ENCODE measurements around the gene POLR3K. TPM values are rescaled to one million over a fixed set of nuclear protein-coding genes. Genes with fewer than 3 reads are reported as not detected.

The POLR3K gene
- total RNA-seq, 1 donor from 2014 or later = 26.5 TPM

DNA sequence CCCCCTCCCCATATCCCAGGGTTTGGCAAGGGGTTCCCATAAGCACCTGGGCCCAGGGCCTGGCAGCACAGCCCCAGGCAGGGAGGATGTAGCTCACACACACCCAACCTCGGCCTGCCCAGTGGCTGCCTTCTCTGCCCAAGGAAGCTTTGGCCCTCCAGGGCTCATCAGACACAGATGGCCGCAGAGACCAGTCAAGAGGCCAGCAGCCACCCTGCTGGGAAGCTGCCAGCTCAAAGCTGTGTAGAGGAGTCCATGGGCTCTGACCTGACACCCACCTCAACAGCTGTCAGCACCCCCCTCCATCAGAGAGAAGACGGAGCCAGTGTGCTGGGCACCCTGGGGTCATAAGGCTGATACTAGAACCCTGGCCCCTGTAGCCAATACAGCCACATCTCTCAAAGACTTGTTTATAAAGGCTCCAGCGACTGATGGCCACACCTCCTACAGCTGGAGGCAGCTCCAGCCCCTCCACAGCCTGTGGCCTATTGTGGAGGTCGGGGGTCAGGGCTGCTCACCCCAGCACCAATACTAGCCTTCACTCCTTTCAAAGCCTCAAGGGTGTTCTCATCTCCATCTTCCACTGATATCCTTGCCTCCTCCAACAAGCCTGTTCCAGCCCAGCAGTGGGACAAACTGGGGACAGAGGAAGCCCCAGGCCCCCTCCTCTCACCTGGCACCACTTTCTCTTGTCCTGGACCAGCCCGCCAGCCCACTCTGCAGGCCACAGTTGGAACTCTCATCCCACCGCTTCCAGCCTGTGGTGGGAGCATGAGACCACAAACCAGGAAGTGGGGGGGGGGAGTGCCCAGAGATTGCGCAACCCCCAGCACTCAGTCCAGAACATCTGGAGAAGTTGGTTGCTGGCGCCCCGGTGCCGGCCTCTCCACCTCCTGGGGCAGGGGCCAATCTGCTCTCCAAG lies 22.4 kb upstream of the POLR3K start:
- H3K27me3 Mint-ChIP-seq = peaks cover 15% of the 10 kb centered on the region
- no peaks in the 10 kb centered on the region for H3K9me3 Mint-ChIP-seq
- TF ChIP-seq, protein P1, sequence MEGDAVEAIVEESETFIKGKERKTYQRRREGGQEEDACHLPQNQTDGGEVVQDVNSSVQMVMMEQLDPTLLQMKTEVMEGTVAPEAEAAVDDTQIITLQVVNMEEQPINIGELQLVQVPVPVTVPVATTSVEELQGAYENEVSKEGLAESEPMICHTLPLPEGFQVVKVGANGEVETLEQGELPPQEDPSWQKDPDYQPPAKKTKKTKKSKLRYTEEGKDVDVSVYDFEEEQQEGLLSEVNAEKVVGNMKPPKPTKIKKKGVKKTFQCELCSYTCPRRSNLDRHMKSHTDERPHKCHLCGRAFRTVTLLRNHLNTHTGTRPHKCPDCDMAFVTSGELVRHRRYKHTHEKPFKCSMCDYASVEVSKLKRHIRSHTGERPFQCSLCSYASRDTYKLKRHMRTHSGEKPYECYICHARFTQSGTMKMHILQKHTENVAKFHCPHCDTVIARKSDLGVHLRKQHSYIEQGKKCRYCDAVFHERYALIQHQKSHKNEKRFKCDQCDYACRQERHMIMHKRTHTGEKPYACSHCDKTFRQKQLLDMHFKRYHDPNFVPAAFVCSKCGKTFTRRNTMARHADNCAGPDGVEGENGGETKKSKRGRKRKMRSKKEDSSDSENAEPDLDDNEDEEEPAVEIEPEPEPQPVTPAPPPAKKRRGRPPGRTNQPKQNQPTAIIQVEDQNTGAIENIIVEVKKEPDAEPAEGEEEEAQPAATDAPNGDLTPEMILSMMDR (IDR thresholded peaks at IDR 0.05) = no peak
- no peak overlapping the region for H3K27ac Mint-ChIP-seq
- CTCF ChIA-PET = interaction anchor here (1.3 to 3.2 kb wide), 2 partner anchors 10 to 21 kb away, joined by 6 to 19 read pairs; no protein-coding TSS in a partner anchor
- POLR2A ChIA-PET = interaction anchor here (0.6 to 2.6 kb wide), 3 partner anchors 13 to 37 kb away, joined by 3 to 16 read pairs (median 6); no protein-coding TSS in a partner anchor
- no peak overlapping the region for H3K4me3 Mint-ChIP-seq
- peaks cover 36% of the 10 kb centered on the region for H3K4me1 Mint-ChIP-seq
- intact Hi-C loops (cut with micrococcal nuclease) = no loop called here
- DNase-seq (no peak), ATAC-seq (ENCODE audit: low read depth) (no peak)
- H3K36me3 Mint-ChIP-seq (ENCODE audit: low read depth) = peaks cover 13% of the 10 kb centered on the region

DNA sequence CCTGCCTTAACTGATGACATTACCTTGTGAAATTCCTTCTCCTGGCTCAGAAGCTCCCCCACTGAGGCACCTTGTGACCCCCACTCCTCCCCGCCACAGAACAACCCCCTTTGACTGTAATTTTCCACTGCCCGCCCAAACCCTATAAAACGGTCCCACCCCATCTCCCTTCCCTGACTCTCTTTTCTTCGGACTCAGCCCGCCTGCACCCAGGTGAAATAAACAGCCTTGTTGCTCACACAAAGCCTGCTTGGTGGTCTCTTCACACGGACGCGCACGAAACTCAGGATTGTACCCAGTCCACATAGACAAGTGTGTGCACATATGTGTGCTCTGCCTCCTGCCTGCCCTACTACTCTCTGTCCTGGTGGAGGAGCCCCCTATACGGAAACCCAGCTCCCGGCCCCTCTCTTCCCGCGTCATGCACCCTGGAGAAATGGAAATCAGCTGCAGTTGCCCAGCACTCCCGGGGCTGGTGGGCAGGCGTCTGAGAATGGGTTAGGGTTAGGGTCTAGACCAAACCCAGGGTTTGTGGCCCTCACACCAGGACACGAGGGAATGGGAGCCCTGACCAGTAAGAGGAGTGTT lies 21.4 kb upstream of the POLR3K start:
- Mint-ChIP-seq H3K36me3 (ENCODE audit: low read depth) (peaks cover 5% of the 10 kb centered on the region), H3K4me1 (peaks cover 35% of the 10 kb centered on the region), H3K9me3 (no peaks in the 10 kb centered on the region), H3K27me3 (peaks cover 20% of the 10 kb centered on the region), H3K27ac (no peak overlapping the region), H3K4me3 (no peak overlapping the region)
- POLR2A ChIA-PET = interaction anchor here (1.1 kb wide), 2 partner anchors 14 to 22 kb away, joined by 3 read pairs; partner anchors contain the start of gene POLR3K
- TF ChIP-seq, protein P1 (IDR thresholded peaks at IDR 0.05) = no peak
- CTCF ChIA-PET = interaction anchor here (1.3 to 3.2 kb wide), 3 partner anchors 9 to 22 kb away, joined by 6 to 19 read pairs (median 6); no protein-coding TSS in a partner anchor
- intact Hi-C loops (cut with micrococcal nuclease) = no loop called here
- ATAC-seq (ENCODE audit: low read depth) (no peak), DNase-seq (no peak)

DNA sequence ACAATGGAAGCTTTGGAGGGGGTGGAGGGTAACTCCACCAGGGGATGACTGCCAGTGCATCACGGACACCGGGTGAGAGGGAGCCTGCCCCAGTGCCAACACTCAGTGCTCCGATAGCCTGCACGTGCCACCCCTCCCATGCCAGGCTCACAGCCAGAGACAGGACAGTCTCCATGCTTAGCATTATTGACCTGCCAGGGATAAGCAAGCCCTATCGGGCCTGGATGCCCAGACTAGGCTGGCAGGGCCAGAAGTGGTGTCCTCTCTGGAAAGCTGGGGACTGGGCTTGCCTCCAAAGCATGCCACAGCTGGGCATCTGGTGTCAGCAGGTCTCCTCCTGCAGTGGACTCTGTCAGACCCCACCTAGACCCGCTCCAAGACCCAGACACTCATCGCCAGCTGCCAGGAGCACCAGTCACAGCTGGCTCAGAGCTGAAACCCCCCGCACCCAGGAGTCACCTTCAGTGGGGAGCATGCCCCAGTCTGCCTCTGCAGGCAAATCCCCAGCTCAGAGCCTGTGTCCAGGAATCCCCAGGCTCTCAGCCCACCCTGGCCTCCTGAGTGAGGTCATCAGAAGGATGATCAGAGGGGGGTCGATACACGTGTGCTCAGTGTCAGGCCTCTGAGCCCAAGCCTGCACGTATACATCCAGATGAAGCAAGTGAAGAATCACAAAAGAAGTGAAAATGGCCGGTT lies 20.8 kb upstream of the POLR3K start:
- H3K4me3 Mint-ChIP-seq = no peak overlapping the region
- H3K9me3 Mint-ChIP-seq = no peaks in the 10 kb centered on the region
- no peak for ATAC-seq (ENCODE audit: low read depth)
- DNase-seq = no peak
- intact Hi-C loops (cut with micrococcal nuclease) = no loop called here
- ChIA-PET POLR2A (interaction anchor here (1.1 kb wide), 1 partner anchor 21 kb away, joined by 3 read pairs; the partner anchor contains the start of gene POLR3K), CTCF (interaction anchor here (0.8 to 1.4 kb wide), 2 partner anchors 22 to 33 kb away, joined by 3 to 6 read pairs; no protein-coding TSS in a partner anchor)
- H3K36me3 Mint-ChIP-seq (ENCODE audit: low read depth) = peaks cover 1% of the 10 kb centered on the region
- peaks cover 20% of the 10 kb centered on the region for H3K27me3 Mint-ChIP-seq
- TF ChIP-seq, protein P1 (IDR thresholded peaks at IDR 0.05) = no peak
- H3K27ac Mint-ChIP-seq = no peak overlapping the region
- H3K4me1 Mint-ChIP-seq = peaks cover 32% of the 10 kb centered on the region

DNA sequence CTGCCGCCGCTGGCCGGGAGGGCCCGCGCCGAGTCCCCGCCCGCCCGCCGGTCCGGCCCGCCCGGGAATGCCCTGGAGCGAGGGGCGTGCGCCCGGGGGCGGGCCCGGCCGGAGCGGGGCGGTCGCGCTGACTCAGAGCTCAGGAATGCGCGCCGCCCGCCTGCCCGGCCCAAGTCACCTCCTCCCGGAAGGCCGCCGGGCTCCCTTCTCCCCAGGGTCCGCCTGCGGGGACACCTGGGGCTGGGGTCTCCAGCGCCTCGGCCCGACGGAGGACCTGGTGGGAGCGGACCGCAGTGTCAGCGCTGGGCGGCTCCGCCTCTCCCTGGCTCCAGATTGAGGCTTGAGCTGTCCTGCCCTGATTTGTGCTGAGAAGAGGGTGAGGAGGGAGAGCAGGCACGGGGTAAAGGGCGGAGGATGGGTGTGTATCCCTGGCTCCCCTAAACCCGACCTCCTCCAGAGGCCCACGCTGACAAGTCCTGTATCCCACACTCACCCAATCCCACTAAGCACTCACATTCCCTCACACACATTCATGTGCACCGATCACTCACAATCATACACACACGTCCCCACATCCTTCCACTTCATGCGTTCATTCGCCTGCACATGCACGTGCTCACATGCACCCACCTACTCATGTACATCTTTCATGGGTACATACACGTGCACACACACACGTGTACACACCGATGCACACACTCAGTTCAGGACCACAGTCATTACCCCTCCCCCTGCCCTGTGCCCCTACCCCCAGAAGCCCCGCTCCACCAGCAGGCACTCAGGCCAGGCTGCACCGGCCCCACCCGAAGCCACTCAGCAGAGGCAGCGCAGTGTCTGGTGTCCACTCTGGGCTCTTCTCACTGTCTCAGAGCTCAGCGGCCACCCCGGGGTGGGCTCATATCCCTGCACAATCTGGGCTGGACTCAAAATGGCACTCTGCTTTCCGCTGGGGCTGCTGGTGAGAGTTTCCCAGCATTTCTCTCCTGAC lies 19.4 kb upstream of the POLR3K start, which contains the start of gene RHBDF1:
TSS of gene RHBDF1 (minus strand) at position 71 of the 988 bp plus-strand sequence. CDS start 7,616 bp downstream, outside the sequence.
- Mint-ChIP-seq H3K27me3 (peaks cover 20% of the 10 kb centered on the region), H3K9me3 (no peaks in the 10 kb centered on the region), H3K4me3 (peak within 1 kb of the TSS; percentile 60), H3K4me1 (peaks cover 25% of the 10 kb centered on the region), H3K36me3 (ENCODE audit: low read depth) (no peaks in the 10 kb centered on the region), H3K27ac (no peak within 1 kb of the TSS)
- ChIA-PET POLR2A (interaction anchor here (1.7 kb wide), 1 partner anchor 19 kb away, joined by 4 read pairs; the partner anchor contains the start of genes POLR3K and SNRNP25), CTCF (interaction anchor here (1.4 to 5.2 kb wide), 3 partner anchors 12 to 34 kb away, joined by 3 to 32 read pairs (median 3); no protein-coding TSS in a partner anchor)
- intact Hi-C loops (cut with micrococcal nuclease) = no loop called here
- ATAC-seq (ENCODE audit: low read depth) (peak; percentile 63), DNase-seq (no peak)
- TF ChIP-seq, protein P1 (IDR thresholded peaks at IDR 0.05) = no peak
